ES-I3 (cell line): ENCODE data around the gene TMEM270.
"Not testable (repeated sequence)": the region's sequence is repeated elsewhere in the genome, so short reads cannot be mapped to it uniquely, and the experiment has no call there.

ENCODE experiments used
- H3K36me3 ChIP-seq: 2 replicates; pipeline ENCODE4 v1.6.1; 2013; ENCODE audit warnings: mild to moderate bottlenecking, low read length, control low read depth, moderate library complexity; ENCODE audit not compliant: insufficient read depth
- H3K4me1 ChIP-seq: 2 replicates; pipeline ENCODE4 v1.6.1; 2013; ENCODE audit warnings: mild to moderate bottlenecking, control low read depth, low read length; ENCODE audit not compliant: insufficient read depth
- H3K9ac ChIP-seq: 2 replicates; pipeline ENCODE4 v1.6.1; 2013; ENCODE audit warnings: low read depth, mild to moderate bottlenecking, low read length, moderate library complexity
- H3K9me3 ChIP-seq: 2 replicates; pipeline ENCODE4 v1.6.1; 2013; ENCODE audit warnings: mild to moderate bottlenecking, low read length, moderate library complexity; ENCODE audit not compliant: control insufficient read depth, insufficient read depth

TMEM270 gene

DNA sequence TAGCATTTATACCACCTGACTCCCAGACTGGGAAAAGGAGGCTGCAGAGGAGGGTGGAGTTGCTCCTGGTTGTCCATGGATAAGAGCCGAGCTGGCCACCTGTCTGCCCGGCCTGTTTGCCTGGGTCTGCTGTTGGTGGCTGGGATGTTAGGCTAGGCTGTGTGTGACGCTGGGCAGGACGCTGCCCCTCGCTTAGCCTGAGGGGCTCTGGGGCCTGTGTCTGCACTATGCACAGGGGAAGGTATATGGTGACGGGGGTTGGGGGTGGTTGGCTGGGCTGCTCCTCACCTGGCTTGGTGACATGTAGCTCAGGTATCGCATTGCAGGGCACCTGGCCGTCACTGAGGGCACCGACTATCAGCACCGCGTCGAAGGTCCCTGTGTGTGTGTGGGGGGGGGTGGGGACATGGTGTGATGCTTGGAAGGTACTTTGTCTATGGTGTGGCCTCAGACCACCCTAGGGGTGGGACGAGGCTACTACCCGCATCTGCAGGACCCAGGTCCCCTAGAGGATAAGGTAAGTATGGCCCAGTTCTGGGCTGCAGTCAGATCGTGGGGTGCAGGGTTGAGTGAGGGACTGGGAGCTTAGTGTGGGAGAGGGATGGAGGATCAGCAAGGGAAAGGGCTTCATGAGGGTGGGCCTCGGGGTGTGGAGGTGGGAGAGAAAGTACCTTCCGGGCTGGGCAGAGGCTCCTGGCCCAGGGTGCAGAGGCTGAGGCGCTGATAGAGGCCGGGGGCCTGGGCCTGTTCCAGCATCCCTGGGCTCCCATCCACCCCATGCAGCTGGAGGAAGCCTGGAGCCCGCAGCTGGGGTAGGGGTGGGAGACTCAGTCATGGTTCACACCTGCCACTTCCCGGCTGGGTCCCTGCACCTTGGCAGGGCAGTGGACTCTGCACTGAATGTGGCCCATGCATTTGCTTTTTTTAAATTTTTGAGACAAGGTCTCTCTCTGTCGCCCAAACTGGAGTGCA is 20.9 kb upstream of the TMEM270 start:
- H3K36me3 ChIP-seq = no peaks in the 10 kb centered on the region
- no peak overlapping the region for H3K9ac ChIP-seq
- H3K4me1 ChIP-seq = peaks cover 4% of the 10 kb centered on the region; the same call in 1 of the 2 replicates
- H3K9me3 ChIP-seq = no peaks in the 10 kb centered on the region

DNA sequence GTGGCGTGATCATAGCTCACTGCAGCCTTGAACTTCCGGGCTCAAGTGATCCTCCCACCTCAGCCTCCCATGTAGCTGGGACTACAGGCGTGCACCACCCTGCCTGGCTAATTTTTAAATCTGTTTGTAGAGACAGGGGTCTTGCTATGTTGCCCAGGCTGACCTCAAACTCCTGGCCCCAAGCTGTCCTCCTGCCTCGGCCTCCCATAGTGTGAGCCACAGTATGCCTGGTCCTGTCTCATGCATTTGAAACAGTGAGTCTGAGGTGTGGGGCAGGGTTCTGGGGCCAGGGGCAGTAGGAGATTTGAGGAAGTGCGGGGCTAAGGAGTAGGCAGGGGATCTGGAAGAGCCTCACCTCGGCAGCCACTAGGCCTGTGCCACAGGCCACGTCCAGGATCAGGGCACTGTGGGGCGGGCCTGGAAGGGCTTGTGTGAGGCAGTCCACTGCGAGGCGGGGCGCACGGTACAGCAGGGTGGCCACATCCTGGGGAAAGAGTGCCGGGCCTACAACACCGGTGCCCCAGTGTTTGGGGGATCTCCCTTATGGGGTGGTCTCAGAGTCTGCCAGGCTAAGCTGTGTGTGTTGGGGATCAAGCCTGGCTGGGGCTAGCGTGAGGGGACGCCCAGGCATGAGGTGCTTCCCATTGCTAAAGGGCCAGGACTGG is 20.1 kb upstream of the TMEM270 start:
- H3K4me1 ChIP-seq = peaks cover 8% of the 10 kb centered on the region
- no peaks in the 10 kb centered on the region for H3K9me3 ChIP-seq
- peak overlapping the region; percentile 84; the same call in 1 of the 2 replicates for H3K9ac ChIP-seq
- H3K36me3 ChIP-seq = no peaks in the 10 kb centered on the region

DNA sequence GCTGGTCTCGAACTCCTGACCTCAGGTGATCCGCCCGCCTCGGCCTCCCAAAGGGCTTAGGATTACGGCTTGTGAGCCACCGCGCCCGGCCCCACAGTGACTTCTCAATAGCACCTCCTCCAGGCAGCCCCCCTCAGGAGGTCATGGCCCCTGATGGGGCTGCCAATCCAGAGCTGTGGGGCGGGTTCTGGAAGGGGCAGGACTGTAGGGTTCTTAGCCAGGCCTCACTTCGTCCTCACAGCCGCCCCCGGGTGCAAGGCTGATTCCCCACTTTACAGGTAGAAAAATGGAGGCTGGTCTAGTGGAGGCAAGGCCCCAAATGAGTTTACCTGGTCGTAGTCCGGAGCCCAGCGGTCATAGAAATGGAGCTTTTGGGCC is 19.3 kb upstream of the TMEM270 start:
- H3K9me3 ChIP-seq = no peaks in the 10 kb centered on the region
- no peaks in the 10 kb centered on the region for H3K36me3 ChIP-seq
- peak overlapping the region; percentile 84; the same call in 1 of the 2 replicates for H3K9ac ChIP-seq
- H3K4me1 ChIP-seq = peaks cover 11% of the 10 kb centered on the region

DNA sequence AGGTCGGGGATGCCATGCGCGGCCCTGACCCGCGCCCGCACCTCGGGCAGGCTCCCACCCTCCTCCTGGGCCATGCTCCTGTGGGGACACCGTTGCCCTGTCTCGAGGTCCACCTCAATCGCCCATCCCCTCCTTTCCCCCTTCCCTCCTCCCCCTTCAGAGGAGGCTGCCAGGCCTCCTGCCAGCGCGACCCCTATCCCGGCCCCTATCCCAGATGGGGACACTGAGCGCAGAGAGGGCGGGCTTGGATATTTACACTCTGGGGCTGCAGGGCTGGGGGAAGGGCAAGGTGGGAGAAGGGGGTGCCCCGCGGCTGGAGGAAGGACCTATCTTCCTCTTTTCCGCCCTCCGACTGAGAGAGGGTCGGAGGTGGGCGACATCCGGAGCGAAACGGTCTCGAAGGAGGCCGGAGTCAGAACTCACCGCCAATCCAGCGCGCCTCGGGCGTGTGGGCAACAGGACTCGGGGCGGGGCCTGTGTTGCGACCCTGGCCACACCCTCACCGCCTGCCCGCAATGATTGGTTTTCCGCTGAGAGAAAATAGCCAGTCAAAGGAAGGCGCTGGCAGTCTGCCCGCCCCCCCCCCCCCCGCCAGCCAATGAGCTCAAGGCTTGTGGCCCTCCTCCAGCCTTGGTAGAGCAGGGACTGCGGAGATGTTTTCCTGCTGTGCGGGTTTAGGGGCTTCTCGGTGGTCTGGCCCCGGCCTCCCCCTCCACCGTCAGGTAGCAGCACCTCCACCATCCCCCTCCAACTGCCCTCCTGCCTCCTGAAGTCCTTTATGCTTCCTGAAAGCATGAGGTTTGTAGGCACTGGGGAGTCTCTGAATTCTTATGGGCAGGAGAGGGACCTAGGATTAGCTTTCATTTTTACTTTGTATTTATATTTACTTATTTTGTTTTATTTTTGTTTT is 18.6 kb upstream of the TMEM270 start, which contains the start of gene METTL27:
Gene METTL27 (minus strand): TSS at position 450 of the 910 bp plus-strand sequence. CDS start 376 bp downstream, at position 74.
- peak within 1 kb of the TSS; percentile 84 for H3K9ac ChIP-seq
- H3K36me3 ChIP-seq = no peaks in the 10 kb centered on the region
- peaks cover 11% of the 10 kb centered on the region for H3K4me1 ChIP-seq
- H3K9me3 ChIP-seq = no peaks in the 10 kb centered on the region

DNA sequence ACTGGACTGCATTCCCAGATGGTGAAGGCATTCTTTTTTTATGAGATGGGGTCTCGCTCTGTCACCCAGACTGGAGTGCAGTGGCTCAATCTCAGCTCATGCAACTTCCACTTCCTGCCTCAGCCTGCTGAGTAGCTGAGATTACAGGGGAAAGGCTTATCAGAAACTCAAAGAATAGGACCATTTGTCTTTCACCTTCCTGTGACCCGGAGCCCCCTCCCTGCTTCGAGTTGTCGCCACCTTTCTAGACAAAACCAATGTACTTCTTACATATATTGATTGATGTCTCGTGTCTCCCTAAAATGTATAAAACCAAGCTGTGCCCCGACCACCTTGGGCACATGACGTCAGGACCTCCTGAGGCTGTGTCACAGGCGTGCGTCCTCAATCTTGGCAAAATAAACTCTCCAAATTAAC is 16.8 kb upstream of the TMEM270 start:
- peaks cover 4% of the 10 kb centered on the region for H3K9me3 ChIP-seq
- H3K4me1 ChIP-seq = peaks cover 17% of the 10 kb centered on the region
- no peaks in the 10 kb centered on the region for H3K36me3 ChIP-seq
- no peak overlapping the region for H3K9ac ChIP-seq

DNA sequence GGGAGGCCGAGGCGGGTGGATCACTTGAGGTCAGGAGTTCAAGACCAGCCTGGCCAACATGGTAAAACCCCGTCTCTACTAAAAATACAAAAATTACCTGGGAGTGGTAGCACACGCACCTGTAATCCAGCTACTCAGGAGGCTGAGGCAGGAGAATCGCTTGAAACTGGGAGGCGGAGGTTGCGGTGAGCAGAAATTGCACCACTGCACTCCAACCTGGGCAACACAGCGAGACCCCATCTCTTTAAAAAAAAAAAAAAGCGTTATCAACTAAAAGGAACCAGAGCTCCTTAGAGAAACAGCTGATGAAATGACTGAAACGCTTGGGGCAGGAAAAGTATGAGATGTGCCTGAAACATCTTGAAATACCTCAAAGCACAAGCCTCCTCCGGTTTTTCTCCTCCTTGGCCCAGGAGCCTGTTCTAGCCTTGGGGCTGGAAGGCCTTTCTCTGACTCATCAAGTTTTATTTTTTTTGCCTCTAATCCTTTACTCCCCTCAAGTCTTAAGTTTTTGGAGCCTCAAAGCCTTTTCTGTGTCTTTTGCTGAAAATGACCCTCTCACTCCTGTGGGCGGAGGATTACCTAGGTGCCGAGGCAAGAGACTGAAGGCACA is 16.0 kb upstream of the TMEM270 start:
- peaks cover 4% of the 10 kb centered on the region for H3K9me3 ChIP-seq
- no peaks in the 10 kb centered on the region for H3K36me3 ChIP-seq
- no peak overlapping the region for H3K9ac ChIP-seq
- H3K4me1 ChIP-seq = peaks cover 17% of the 10 kb centered on the region

DNA sequence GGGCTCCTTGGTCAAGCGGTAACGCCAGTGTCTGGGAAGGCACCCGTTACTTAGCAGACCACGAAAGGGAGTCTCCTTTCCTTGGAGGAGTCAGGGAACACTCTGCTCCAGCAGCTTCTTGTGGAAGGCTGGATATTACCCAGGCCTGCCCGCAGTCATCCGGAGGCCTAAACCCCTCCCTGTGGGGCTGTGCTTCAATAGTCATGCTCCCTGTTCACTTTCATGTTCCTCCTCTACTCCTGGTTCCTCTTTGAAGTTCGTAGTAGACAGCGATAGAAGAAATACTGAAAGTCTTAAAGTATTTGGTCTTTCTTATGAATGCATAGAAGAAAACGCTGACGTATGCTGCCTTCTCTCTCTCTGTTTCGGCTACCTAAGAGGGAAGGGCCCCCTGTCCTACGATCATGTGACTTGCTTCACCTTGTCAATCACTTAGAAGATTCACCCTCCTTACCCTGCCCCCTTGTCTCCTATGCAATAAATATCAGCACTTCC is 15.2 kb upstream of the TMEM270 start:
- not testable (repeated sequence) for H3K9ac ChIP-seq, H3K36me3 ChIP-seq, H3K9me3 ChIP-seq
- peaks cover 17% of the 10 kb centered on the region for H3K4me1 ChIP-seq

DNA sequence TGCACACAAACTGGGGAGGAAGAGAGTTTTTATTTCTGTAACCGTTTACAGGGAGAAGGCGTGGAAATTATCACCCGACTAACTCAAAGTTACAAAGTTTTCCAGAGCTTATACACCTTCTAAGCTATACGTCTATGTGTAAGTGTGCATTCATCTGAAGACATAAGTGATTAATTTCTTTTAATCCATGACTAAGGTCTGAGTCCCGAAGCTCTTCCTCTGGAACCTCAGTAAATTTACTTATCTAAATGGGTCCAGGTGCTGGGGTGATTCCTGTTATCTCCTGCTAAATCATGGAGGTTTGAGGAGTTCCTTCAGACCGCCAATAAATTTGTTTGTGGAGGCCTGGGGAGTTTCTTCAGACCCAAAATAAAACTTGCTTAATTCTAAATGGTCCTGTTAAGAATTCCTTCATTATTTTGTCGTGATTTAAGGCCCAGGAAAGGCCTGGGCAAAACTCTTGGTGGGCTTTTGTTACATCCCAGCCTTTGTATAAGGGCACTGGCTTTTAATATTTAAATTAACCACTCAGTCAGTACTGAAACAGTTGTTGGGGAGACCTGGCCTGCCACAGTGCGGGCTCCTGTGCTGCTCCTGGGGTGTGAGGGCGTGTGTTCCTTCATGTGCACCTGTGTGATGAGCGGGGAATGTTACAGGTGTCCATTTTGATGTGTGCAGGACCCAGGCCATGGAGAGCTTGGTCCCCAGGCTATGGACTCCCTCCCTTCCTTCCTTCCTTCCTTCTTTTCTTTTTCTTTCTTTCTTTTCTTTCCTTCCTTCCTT is 12.8 kb upstream of the TMEM270 start:
- peaks cover 31% of the 10 kb centered on the region for H3K4me1 ChIP-seq
- H3K36me3 ChIP-seq = no peaks in the 10 kb centered on the region
- no peak overlapping the region for H3K9ac ChIP-seq
- peaks cover 4% of the 10 kb centered on the region for H3K9me3 ChIP-seq

DNA sequence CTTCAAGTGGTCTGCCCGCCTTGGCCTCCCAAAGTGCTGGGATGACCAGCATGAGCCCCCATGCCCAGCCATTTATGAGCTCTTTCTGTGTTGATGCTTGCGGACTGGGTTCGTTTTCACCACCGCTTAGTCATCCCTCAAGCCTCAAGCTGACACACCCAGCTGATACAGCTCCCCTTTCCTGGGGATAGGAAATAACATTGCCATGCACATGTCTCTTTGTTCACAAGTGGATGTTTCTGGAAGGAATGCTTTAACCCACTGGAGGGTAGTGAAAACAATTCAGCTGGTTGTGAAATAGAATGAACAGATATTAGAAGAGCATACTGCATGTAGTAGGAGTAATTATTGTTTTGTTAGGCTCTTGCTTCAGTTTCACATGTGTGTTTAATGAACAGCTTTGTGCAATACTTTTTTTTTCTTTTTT is 10.2 kb upstream of the TMEM270 start:
- Histone ChIP-seq H3K9ac (no peak overlapping the region), H3K9me3 (peaks cover 4% of the 10 kb centered on the region), H3K36me3 (no peaks in the 10 kb centered on the region), H3K4me1 (peaks cover 30% of the 10 kb centered on the region)

DNA sequence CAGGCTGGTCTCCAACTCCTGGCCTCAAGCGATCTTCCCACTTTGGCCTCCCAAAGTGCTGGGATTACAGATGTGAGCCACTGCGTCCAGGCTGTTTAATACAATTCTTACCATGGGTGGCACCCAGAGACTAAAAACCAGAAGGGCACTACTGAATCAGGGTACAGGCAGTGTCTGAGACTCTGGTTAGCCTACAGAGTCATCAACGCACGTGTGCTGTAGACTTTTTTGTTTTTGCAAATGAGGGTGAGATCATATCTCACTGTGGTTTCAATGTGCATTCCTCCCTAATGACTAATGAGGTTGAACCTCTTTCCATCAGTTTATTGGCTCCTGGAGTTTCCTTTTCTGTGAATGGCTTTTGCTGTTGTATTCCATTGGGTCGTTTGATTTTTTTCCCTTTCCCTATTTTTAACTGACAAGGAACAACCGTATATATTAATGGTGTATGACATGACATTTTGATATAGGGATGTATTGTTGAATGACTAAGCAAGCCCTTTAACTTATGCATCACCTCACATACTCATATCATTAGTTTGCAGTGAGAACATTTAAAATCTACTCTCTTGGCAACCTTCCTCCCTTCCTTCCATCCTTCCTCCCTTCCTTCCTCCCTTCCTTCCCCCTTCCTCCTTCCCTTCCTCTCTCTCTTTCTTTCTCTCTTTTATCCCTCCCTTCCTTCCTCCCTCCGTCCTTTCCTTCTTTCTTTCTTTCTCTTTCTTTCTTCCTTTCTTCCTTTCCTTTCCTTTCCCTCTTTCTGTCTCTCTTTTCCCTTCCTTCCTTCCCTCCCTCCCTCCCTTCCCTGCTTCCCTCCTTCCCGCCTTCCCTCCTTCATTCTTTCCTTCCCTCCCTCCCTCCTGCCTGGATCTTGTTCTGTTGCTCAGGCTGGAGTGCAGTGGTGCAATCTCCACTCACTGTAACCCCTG is 9.3 kb upstream of the TMEM270 start:
- Histone ChIP-seq H3K9me3 (peaks cover 4% of the 10 kb centered on the region), H3K4me1 (peaks cover 28% of the 10 kb centered on the region), H3K9ac (no peak overlapping the region), H3K36me3 (no peaks in the 10 kb centered on the region)

DNA sequence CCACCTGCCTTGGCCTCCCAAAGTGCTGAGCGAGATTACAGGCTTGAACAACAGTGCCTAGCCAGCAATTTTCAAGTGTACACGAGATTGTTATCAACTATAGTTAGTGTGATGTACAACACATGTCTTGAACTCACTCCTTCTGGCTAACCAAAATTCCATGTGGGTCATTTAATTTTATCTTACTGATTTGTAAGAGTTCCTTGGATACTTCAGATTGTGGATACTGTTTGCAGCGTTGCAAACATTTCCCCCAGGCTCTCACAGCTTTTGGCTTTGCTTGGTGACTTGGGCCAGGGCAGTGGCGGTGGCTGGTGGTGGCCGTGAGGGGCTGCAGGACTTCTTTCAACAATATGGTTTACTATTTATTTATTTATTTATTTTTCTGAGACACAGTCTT is 8.5 kb upstream of the TMEM270 start:
- Histone ChIP-seq H3K36me3 (no peaks in the 10 kb centered on the region), H3K9ac (no peak overlapping the region), H3K4me1 (peaks cover 28% of the 10 kb centered on the region), H3K9me3 (peaks cover 4% of the 10 kb centered on the region)

DNA sequence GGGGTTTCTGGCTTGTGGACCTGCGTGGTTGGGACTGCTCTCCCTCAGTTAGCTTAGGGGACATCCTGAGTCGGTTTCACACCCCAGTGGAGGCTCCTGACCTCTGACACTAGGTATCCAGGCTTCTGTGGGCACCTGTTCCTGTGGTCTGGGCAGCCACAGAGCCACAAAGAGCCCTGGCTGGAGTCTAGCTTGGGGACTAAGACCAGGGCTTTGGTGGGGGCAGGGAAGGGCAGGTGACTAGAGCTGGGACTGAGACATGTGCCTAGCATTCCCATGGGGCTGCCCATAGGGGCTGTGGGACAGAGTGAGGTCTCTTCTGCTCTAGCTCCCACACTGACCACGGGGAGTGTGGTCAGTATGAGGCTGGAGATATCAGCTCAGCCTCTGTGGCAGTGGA is 4.0 kb upstream of the TMEM270 start:
- Histone ChIP-seq H3K9me3 (no peaks in the 10 kb centered on the region; the same call in 1 of the 2 replicates), H3K4me1 (peaks cover 10% of the 10 kb centered on the region), H3K36me3 (no peaks in the 10 kb centered on the region), H3K9ac (no peak overlapping the region)
